ENCODE results near the gene TMEM97. TPM values are rescaled to one million over a fixed set of nuclear protein-coding genes. Genes with fewer than 3 reads are reported as not detected.
A peak's percentile ranks its signal among the peaks of the same experiment; 100 is the strongest.

The TMEM97 gene
- total RNA-seq, 2 experiments from 2014 or later: 26.2 to 39.7 TPM

- no peaks in the 10 kb centered on the region for H3K9me3 Mint-ChIP-seq (ENCODE audit: low read depth)
- CTCF ChIA-PET: interaction anchor here (1.5 kb wide), 1 partner anchor 52 kb away, joined by 3 read pairs; no protein-coding TSS in a partner anchor
- no peaks in the 10 kb centered on the region for H3K4me1 Mint-ChIP-seq
- H3K27ac Mint-ChIP-seq: no peak overlapping the region
- H3K4me3 Mint-ChIP-seq: no peak overlapping the region
- ATAC-seq (no peak), DNase-seq (no peak)
- no peaks in the 10 kb centered on the region for H3K27me3 Mint-ChIP-seq
- peaks cover 7% of the 10 kb centered on the region for H3K36me3 Mint-ChIP-seq
Observed at GRCh38 chr17:28365487-28365886, 46.5 kb downstream of the TMEM97 start.

- CTCF ChIA-PET: interaction anchor here (1.1 to 2.1 kb wide), 2 partner anchors 8 to 9 kb away, joined by 3 to 4 read pairs; partner anchors contain the start of gene POLDIP2
- Mint-ChIP-seq H3K27me3 (no peaks in the 10 kb centered on the region), H3K9me3 (ENCODE audit: low read depth) (no peaks in the 10 kb centered on the region), H3K4me3 (no peak overlapping the region), H3K27ac (no peak overlapping the region), H3K36me3 (no peaks in the 10 kb centered on the region), H3K4me1 (peaks cover 5% of the 10 kb centered on the region)
- no peak for ATAC-seq
- no peak for DNase-seq
Observed at GRCh38 chr17:28366605-28367004, 47.6 kb downstream of the TMEM97 start.

- no peak for ATAC-seq
- H3K9me3 Mint-ChIP-seq (ENCODE audit: low read depth): no peaks in the 10 kb centered on the region
- H3K36me3 Mint-ChIP-seq: no peaks in the 10 kb centered on the region
- CTCF ChIA-PET: interaction anchor here (1.1 to 2.1 kb wide), 2 partner anchors 10 kb away, joined by 3 to 4 read pairs; partner anchors contain the start of gene POLDIP2
- H3K4me3 Mint-ChIP-seq: no peak overlapping the region
- H3K27me3 Mint-ChIP-seq: no peaks in the 10 kb centered on the region
- H3K4me1 Mint-ChIP-seq: peaks cover 10% of the 10 kb centered on the region
- H3K27ac Mint-ChIP-seq: no peak overlapping the region
- DNase-seq: no peak
Observed at GRCh38 chr17:28367641-28368305, 48.8 kb downstream of the TMEM97 start.

GRCh38 chr17:28368306-28368831, 49.4 kb downstream of the TMEM97 start:
- Mint-ChIP-seq H3K9me3 (ENCODE audit: low read depth) (no peaks in the 10 kb centered on the region), H3K4me3 (no peak overlapping the region), H3K27ac (no peak overlapping the region), H3K4me1 (peaks cover 16% of the 10 kb centered on the region), H3K27me3 (no peaks in the 10 kb centered on the region), H3K36me3 (no peaks in the 10 kb centered on the region)
- CTCF ChIA-PET: interaction anchor here (2.1 kb wide), 1 partner anchor 11 kb away, joined by 4 read pairs; the partner anchor contains the start of gene POLDIP2
- DNase-seq: no peak
- ATAC-seq: no peak

GRCh38 chr17:28368915-28369683, 50.1 kb downstream of the TMEM97 start:
- no peak overlapping the region for H3K4me3 Mint-ChIP-seq
- H3K4me1 Mint-ChIP-seq: peaks cover 20% of the 10 kb centered on the region
- CTCF ChIA-PET: no interaction called here
- no peaks in the 10 kb centered on the region for H3K9me3 Mint-ChIP-seq (ENCODE audit: low read depth)
- ATAC-seq (no peak), DNase-seq (no peak)
- H3K27ac Mint-ChIP-seq: no peak overlapping the region
- H3K36me3 Mint-ChIP-seq: no peaks in the 10 kb centered on the region
- H3K27me3 Mint-ChIP-seq: no peaks in the 10 kb centered on the region

- H3K4me3 Mint-ChIP-seq: no peak overlapping the region
- no peaks in the 10 kb centered on the region for H3K9me3 Mint-ChIP-seq (ENCODE audit: low read depth)
- H3K4me1 Mint-ChIP-seq: peaks cover 20% of the 10 kb centered on the region
- no peak for DNase-seq
- no peak overlapping the region for H3K27ac Mint-ChIP-seq
- H3K27me3 Mint-ChIP-seq: no peaks in the 10 kb centered on the region
- CTCF ChIA-PET: interaction anchor here (1.6 kb wide), 1 partner anchor 12 kb away, joined by 5 read pairs; the partner anchor contains the start of gene POLDIP2
- ATAC-seq: no peak
- H3K36me3 Mint-ChIP-seq: no peaks in the 10 kb centered on the region
Observed at GRCh38 chr17:28369684-28370034, 50.7 kb downstream of the TMEM97 start.

GRCh38 chr17:28370035-28370743, 51.2 kb downstream of the TMEM97 start, which contains the start of gene VTN:
Gene VTN (minus strand): TSS chr17:28370307. CDS start chr17:28370203, 104 bp downstream.
- Mint-ChIP-seq H3K27ac (peak within 1 kb of the TSS; percentile 73), H3K36me3 (no peaks in the 10 kb centered on the region), H3K4me1 (peaks cover 20% of the 10 kb centered on the region), H3K9me3 (ENCODE audit: low read depth) (no peaks in the 10 kb centered on the region), H3K27me3 (no peaks in the 10 kb centered on the region), H3K4me3 (peak within 1 kb of the TSS; percentile 82)
- CTCF ChIA-PET: interaction anchor here (1.6 kb wide), 2 partner anchors 13 to 16 kb away, joined by 3 to 5 read pairs; partner anchors contain the start of gene POLDIP2
- DNase-seq (no peak), ATAC-seq (no peak)

- CTCF ChIA-PET: interaction anchor here (1.2 to 1.6 kb wide), 3 partner anchors 13 to 179 kb away, joined by 3 to 5 read pairs (median 3); partner anchors contain the start of gene POLDIP2
- H3K4me1 Mint-ChIP-seq: peaks cover 20% of the 10 kb centered on the region
- ATAC-seq (no peak), DNase-seq (no peak)
- H3K27ac Mint-ChIP-seq: peak overlapping the region; percentile 73
- peak overlapping the region; percentile 82 for H3K4me3 Mint-ChIP-seq
- no peaks in the 10 kb centered on the region for H3K9me3 Mint-ChIP-seq (ENCODE audit: low read depth)
- no peaks in the 10 kb centered on the region for H3K27me3 Mint-ChIP-seq
- no peaks in the 10 kb centered on the region for H3K36me3 Mint-ChIP-seq
Observed at GRCh38 chr17:28370744-28371103, 51.7 kb downstream of the TMEM97 start.

- peak; percentile 96 for DNase-seq
- H3K9me3 Mint-ChIP-seq (ENCODE audit: low read depth): no peaks in the 10 kb centered on the region
- no peaks in the 10 kb centered on the region for H3K27me3 Mint-ChIP-seq
- CTCF ChIA-PET: interaction anchor here (1.1 to 1.6 kb wide), 5 partner anchors 14 to 178 kb away, joined by 3 to 6 read pairs (median 3); partner anchors contain the start of genes IFT20, POLDIP2 and TNFAIP1
- H3K4me3 Mint-ChIP-seq: peak within 1 kb of the TSS; percentile 82
- peaks cover 20% of the 10 kb centered on the region for H3K4me1 Mint-ChIP-seq
- peak within 1 kb of the TSS; percentile 77 for H3K27ac Mint-ChIP-seq
- H3K36me3 Mint-ChIP-seq: no peaks in the 10 kb centered on the region
- peak; percentile 96 for ATAC-seq
Observed at GRCh38 chr17:28371245-28372202, 52.5 kb downstream of the TMEM97 start, which contains the start of gene SARM1. Gene SARM1 (plus strand): TSS chr17:28371694. CDS start chr17:28372033, 339 bp downstream.

GRCh38 chr17:28372203-28372944, 53.4 kb downstream of the TMEM97 start:
- Mint-ChIP-seq H3K27me3 (no peaks in the 10 kb centered on the region), H3K27ac (no peak overlapping the region), H3K4me3 (peak overlapping the region; percentile 75), H3K9me3 (ENCODE audit: low read depth) (no peaks in the 10 kb centered on the region), H3K4me1 (peaks cover 20% of the 10 kb centered on the region), H3K36me3 (no peaks in the 10 kb centered on the region)
- CTCF ChIA-PET: interaction anchor here (1.1 to 2.3 kb wide), 3 partner anchors 12 to 45 kb away, joined by 3 to 7 read pairs (median 6); partner anchors contain the start of genes IFT20 and TNFAIP1
- ATAC-seq (peak; percentile 5), DNase-seq (peak; percentile 46)

GRCh38 chr17:28372945-28373274, 53.9 kb downstream of the TMEM97 start:
- H3K4me1 Mint-ChIP-seq: peaks cover 21% of the 10 kb centered on the region
- ATAC-seq (no peak), DNase-seq (no peak)
- no peak overlapping the region for H3K27ac Mint-ChIP-seq
- H3K27me3 Mint-ChIP-seq: no peaks in the 10 kb centered on the region
- CTCF ChIA-PET: interaction anchor here (1.2 to 2.3 kb wide), 3 partner anchors 11 to 44 kb away, joined by 3 to 7 read pairs (median 7); partner anchors contain the start of genes IFT20 and TNFAIP1
- H3K36me3 Mint-ChIP-seq: no peaks in the 10 kb centered on the region
- H3K4me3 Mint-ChIP-seq: peak overlapping the region; percentile 75
- no peaks in the 10 kb centered on the region for H3K9me3 Mint-ChIP-seq (ENCODE audit: low read depth)
